Heart right ventricle (tissue), 16 donors: ENCODE measurements around the gene CBX1. TPM values are rescaled to one million over a fixed set of nuclear protein-coding genes. Genes with fewer than 3 reads are reported as not detected.

Experiments
- ATAC-seq, 8 donors: fragments of 200-7000 bp; cut with Tn5 transposase; one replicate each; pipeline ENCODE4 v1.9.1; 2020; ENCODE audit warnings: mild to moderate bottlenecking in 8 of 8, moderate library complexity in 8 of 8, moderate number of reproducible peaks in 1 of 8
- DNase-seq, 2 donors: peaks; one replicate each; pipeline ENCODE4 v3.0.0-alpha.2; 2020
- H3K27ac ChIP-seq, 10 donors: fragments of 200-600 bp; sonication (generic) in 2 of 10; one replicate each; pipeline versions ENCODE4 v1.5.0 to v1.8.0; 2020 to 2022; ENCODE audit warnings: mild to moderate bottlenecking in 3 of 10
- H3K27me3 ChIP-seq, 7 donors: fragments of 200-600 bp; one replicate each; pipeline ENCODE4 v1.8.0; 2021 to 2022; ENCODE audit warnings: mild to moderate bottlenecking in 2 of 7
- H3K36me3 ChIP-seq, 9 donors: fragments of 200-600 bp; sonication (generic) in 1 of 9; one replicate each; pipeline versions ENCODE4 v1.5.0 to v1.8.0; 2020 to 2022; ENCODE audit warnings: mild to moderate bottlenecking in 2 of 9
- H3K4me1 ChIP-seq, 9 donors: fragments of 200-600 bp; sonication (generic) in 1 of 9; one replicate each; pipeline versions ENCODE4 v1.5.0 to v1.8.0; 2020 to 2022; ENCODE audit warnings: mild to moderate bottlenecking in 4 of 9
- H3K4me3 ChIP-seq, 10 donors: fragments of 200-600 bp; sonication (generic) in 2 of 10; one replicate each; pipeline versions ENCODE4 v1.5.0 to v1.8.0; 2020 to 2022; ENCODE audit warnings: mild to moderate bottlenecking in 7 of 10, moderate library complexity in 2 of 10
- H3K9me3 ChIP-seq, 11 donors: fragments of 200-600 bp in 10 of 11; sonication (generic) in 2 of 11; one replicate each; pipeline versions ENCODE4 v1.5.0 to v1.8.0; 2013 to 2022; ENCODE audit warnings: mild to moderate bottlenecking in 2 of 11, control low read depth in 1 of 11, moderate library complexity in 1 of 11
- CTCF ChIP-seq, 9 donors: fragments of 200-600 bp; sonication (generic) in 2 of 9; IDR thresholded peaks; one replicate each; pipeline versions ENCODE4 v1.5.0 to v1.8.0; 2021 to 2022; ENCODE audit warnings: antibody characterized with exemption in 9 of 9, mild to moderate bottlenecking in 5 of 9, moderate library complexity in 1 of 9
- WGBS, 2 donors: extraction: QIAGEN DNeasy Blood & Tissue Kit; methylation state at CpG; one replicate each; pipeline ENCODE4 v1.1.7; 2013; ENCODE audit warnings: inconsistent platforms in 1 of 2; 5-methylcytosine and 5-hydroxymethylcytosine counted together
- intact Hi-C, 10 donors: fragments of 100-400 bp; cut with DNase I; formaldehyde crosslinking; loops; one replicate each; pipeline versions ENCODE4 v1.11.1 to v1.14.2; 2022
- polyA plus RNA-seq, 2 donors: library from polyadenylated mRNA; stranded (reverse); fragments of 200-250 nt; gene quantifications; one replicate each; pipeline ENCODE4 v1.2.3, GENCODE V29; 2013
- total RNA-seq, 10 donors: library from RNA; stranded (reverse); fragmentation: NEBNext Ultra II Directional in 3 of 10; extraction: Animal tissue kit (Norgen Biotek cat#: 25700) in 3 of 10; gene quantifications; one replicate each; pipeline versions ENCODE4 v1.2.1 to v1.2.4, GENCODE V29; 2021 to 2023
- donor health status: Arrhythmogenic right ventricular cardiomyopathy.
- donor health status: ischemic (EF 13 %, LVEDD 7.1; RV severe dilation, severe dysfunction).
- donor health status: healthy with polysubstance abuse.
- donor health status: DM: no; HTN: yes; CAD: no.
- donor health status: DM: no; HTN: no; CAD: no.
- donor health status: ischemic (EF 25% LVEDD 6.9; RV normal size, moderate dysfunction).
- donor health status: ischemic (EF 25% LVEDD 5.7; RV mildly dilated, moderate dysfunction).
- donor health status: healthy.
- donor health status: DM: yes; HTN: yes; CAD: no.
- donor health status: Ischemic cardiomyopathy.
- donor health status: ischemic (EF 35%, LVEDD 5.7; RV mildly dilated, moderate dysfunction).
- donor health status: nonischemic (EF 11% LVEDD 7.7; RV severe dilation, severe dysfunction).
- donor health status: DM: yes; HTN: yes; CAD: no.
- donor health status: PGD.
- donor health status: ischemic (EF 29% LVEDD 5.4; RV normal size, mild dysfunction).
- donor health status: nonischemic (EF 23%, LVEDD 6.1; RV moderate dilation, normal function).

Gene CBX1
- total and polyA plus RNA-seq, 12 donors: 19.8 to 40.8 (median 35.9) TPM

GRCh38 chr17:48024149-48025039 lies 76.9 kb downstream of the CBX1 start:
- WGBS, 2 donors: 1% methylated on average over 54 of the region's 54 CpGs
- ATAC-seq: peak in 6 of 8 donors; percentile 0 to 24 (median 0)

DNA sequence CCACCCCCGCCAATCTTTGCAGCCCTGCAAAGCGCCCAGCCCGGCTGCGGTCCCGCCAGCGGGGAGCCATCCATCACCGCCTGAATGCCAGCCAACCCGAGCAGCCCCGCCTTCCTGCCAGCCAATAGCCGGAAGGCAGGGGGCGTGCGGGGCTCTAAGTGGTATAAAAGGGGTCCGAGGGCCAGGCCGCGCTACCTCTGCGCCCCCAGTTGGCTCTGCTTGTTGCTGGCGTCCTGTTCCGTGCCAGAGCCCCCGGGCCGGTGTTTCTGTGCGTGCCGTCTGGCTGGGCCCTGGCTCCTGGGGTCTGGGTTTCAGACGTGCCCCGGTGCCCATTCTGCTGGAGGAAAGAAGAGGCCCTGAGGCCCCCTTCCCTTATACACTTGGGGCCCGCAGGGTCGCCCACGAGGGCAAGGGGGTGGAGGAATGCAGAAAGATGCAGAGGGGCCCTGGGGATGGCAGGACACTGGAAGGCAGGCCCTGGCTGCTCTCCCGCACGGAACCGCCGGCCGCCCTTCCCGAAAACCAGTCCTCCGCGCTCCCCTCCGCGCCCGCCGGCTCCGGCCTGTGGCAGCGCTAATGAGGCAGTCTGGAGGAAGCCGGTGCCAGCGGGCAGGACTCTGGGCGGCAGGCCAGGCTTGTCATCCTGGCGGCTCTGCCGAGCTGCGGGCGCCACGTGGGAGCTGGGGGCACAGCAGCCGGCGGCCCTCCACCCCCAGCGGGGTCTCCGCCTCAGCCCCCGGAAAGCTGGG lies 77.7 kb downstream of the CBX1 start:
- Histone ChIP-seq H3K36me3 (no peaks in the 10 kb centered on the region), H3K4me1 (peaks cover 18 to 51% (median 41%) of the 10 kb centered on the region in 9 donors), H3K27ac (peak overlapping the region; percentile 47 to 91 (median 83)), H3K4me3 (peak overlapping the region; percentile 27 to 60 (median 54)), H3K9me3 (no peaks in the 10 kb centered on the region), H3K27me3 (peaks cover 0 to 33% (median 16%) of the 10 kb centered on the region in 7 donors)
- intact Hi-C loops: loop anchor here in 5 of 10 donors (2.0 to 10.0 kb wide), 3 partner anchors 107 to 591 kb away; partner anchors contain the start of genes HOXB7 (in 5 of the 5) and HOXB8 (in 5 of the 5)
- TF ChIP-seq CTCF (IDR thresholded peaks at IDR 0.05): peak in 5 of 9 donors; percentile 29 to 46 (median 33)
- 0 to 4% methylated on average over 53 to 54 of the region's 54 CpGs for WGBS, 2 donors
- DNase-seq (peak; percentile 77 to 84), ATAC-seq (peak; percentile 34 to 78 (median 55))

More at GRCh38 chr17:48024149-48025039, 76.9 kb downstream of the CBX1 start:
- Histone ChIP-seq H3K9me3 (no peaks in the 10 kb centered on the region), H3K36me3 (no peaks in the 10 kb centered on the region), H3K27ac (peak overlapping the region in 9 of 10 donors; percentile 78 to 91 (median 83)), H3K27me3 (peaks cover 0 to 28% (median 16%) of the 10 kb centered on the region in 7 donors), H3K4me3 (peak overlapping the region; percentile 27 to 60 (median 54)), H3K4me1 (peaks cover 18 to 51% (median 41%) of the 10 kb centered on the region in 9 donors)
- TF ChIP-seq CTCF (IDR thresholded peaks at IDR 0.05): no peak
- peak; percentile 24 to 42 for DNase-seq
- intact Hi-C loops: loop anchor here in 9 of 10 donors (1.0 to 10.0 kb wide), 8 partner anchors 50 to 593 kb away; partner anchors contain the start of genes HOXB8 (in 6 of the 9) and HOXB7 (in 5 of the 9)

DNA sequence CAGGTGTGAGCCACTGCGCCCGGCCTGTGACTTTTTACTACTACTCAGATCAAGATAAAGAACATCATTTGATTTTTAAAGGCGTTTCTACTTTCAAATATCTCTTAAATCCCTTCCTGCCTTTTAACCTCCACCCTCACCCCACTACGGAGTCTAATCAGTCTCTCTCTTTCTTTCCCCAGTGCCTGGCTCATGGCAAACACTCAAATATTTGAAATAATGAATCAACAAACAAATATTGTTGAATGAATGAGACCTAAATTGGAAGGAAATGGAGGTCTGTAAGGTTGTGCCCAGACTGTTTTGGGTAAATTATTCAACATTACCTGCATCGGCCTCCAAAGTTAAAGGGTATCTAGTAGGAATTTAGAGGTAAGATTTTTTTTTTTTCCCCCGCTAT lies 78.4 kb downstream of the CBX1 start:
- peak overlapping the region in 4 of 10 donors; percentile 46 to 59 (median 56) for H3K4me3 ChIP-seq
- WGBS, 2 donors: 58 to 62% methylated on average over 6 of the region's 6 CpGs
- H3K36me3 ChIP-seq: no peaks in the 10 kb centered on the region
- DNase-seq (no peak), ATAC-seq (no peak)
- H3K4me1 ChIP-seq: peaks cover 18 to 51% (median 44%) of the 10 kb centered on the region in 9 donors
- no peaks in the 10 kb centered on the region for H3K9me3 ChIP-seq
- H3K27me3 ChIP-seq: peaks cover 0 to 33% (median 16%) of the 10 kb centered on the region in 7 donors
- no peak for TF ChIP-seq CTCF (IDR thresholded peaks at IDR 0.05)
- H3K27ac ChIP-seq: peak overlapping the region in 6 of 10 donors; percentile 80 to 91 (median 84)
- intact Hi-C loops: loop anchor here in 5 of 10 donors (10.0 kb wide), 2 partner anchors 312 to 592 kb away; partner anchors contain the start of genes HOXB7 (in 5 of the 5) and HOXB8 (in 5 of the 5)
